Stimulated activated CD8-positive, alpha-beta memory T cell treated with anti-CD3 and anti-CD28 coated beads, Interleukin-15, amount 100 ng/mL, for 4 hours (primary cell): ENCODE data around the gene PAX5.

Experiments used
- DNase-seq, 2 donors: peaks; one replicate each; pipeline ENCODE4 v3.0.0-alpha.2; 2020; ENCODE audit warnings: low read depth in 2 of 2

The PAX5 gene

DNA sequence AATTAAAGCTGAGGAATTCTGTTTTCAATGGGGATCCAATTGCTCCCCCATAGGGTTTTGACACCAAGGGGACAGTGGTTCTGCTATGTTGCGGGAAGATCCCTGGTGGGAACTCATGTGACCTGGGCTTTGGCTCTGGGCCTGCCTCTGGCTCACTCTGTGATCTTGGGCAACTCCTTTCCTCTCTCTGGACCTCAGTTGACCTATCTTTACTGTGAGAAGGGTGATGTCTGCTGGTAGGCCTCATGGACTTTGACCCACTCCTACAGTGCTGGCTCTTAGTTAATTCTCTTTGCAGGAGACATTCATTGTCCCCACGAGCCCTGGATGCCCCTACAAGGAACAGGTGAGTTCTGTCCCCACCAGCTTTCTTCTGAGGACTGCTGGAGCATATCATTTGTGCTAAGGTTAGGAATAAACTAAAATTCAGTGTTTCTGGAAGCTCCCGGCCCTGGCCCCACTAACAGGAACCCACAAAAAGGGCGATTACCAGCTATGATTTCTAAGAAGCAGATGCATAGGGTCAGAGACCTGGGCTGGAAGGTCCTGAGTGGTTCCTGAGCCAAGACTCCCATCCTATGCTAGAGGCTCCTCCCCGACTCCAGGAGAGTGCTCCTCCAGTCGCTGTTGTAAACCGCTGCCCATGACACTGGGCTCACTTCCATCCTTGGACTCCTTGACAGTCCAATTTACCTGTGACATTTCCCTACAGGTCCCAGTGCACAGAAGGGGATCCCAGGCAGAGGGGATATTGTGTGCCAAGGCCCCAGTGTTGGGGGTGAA, 218.3 kb downstream of the PAX5 start:
- DNase-seq = no peak

GRCh38 chr9:36815023-36815422, 219.0 kb downstream of the PAX5 start:
- no peak for DNase-seq

- no peak for DNase-seq
These were observed 220.9 kb downstream of the PAX5 start for GRCh38 chr9:36813154-36813553.

- no peak for DNase-seq
These were observed 221.5 kb downstream of the PAX5 start for GRCh38 chr9:36812556-36812955.

- no peak for DNase-seq
These were observed 225.8 kb downstream of the PAX5 start for GRCh38 chr9:36808251-36808650.

- DNase-seq = no peak
These were observed 230.1 kb downstream of the PAX5 start for GRCh38 chr9:36803961-36804360.

DNA sequence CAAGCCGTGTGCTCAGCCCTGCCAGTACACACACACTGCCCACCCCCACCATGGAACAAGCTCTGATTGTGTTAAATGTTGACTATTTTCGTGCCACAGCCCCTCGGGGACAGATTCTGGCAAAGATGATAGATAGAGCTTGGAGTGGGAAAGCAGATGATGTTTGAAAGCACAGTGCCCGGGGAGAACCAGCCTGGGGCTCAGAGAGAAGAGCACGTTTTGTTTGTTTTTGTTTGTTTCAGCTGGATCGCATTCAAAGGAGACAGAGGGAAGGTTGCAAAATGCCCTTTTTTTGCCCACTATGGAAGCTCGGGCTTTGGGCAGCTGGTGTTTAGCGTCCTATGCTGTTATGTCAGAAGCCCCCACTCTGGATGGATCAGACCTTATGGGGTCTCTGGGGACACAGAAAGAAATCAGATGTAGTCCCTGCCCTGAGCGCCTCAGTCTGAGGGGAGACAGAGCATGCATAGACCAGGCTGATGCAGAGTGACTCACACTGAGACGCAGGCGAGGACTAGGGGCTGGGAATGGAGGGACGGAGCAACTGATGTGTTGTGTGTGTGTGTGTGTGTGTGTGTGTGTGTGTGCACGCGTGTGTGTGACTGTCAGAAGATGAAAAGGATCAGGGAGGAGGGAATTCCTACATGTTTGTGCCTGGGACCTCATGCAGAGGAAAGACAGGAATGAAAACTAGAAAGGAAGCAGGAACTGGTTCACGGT, 231.7 kb downstream of the PAX5 start:
- no peak for DNase-seq

- DNase-seq = no peak
These were observed 233.6 kb downstream of the PAX5 start for GRCh38 chr9:36800455-36800854.

DNA sequence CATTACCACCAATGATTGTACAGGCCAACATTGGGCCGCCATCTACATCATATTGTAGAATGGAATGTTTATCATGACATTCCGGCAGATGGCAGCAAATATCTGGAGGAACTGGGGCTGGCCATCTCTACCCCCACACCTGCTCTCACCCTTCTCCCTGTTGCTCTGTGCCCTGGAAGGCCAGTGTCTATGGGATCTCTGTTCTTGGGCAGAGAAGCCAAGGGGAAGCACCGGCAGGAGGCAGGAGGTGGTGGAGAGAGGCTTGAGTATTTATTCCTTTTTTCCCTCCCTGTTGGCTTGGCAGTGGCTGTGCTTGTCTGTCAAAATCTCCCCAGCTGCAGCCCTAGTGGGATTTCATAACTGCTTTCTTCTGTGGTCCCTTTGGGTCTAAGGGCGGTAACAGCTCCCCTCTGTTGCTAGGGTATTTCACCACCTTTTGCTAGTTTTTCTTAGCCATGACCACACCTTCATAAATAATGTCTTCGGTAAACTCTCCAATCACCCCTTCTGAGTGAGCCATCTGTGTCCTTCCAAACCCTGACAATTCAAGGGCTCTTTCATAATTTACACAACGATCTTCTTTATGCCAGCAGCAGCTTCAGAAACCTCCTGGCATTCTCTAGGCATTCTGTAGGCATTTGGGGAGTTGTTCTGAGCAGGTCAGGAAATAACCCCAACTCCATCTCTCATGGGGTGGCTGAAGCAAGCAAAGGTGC, 235.6 kb downstream of the PAX5 start:
- no peak for DNase-seq

DNA sequence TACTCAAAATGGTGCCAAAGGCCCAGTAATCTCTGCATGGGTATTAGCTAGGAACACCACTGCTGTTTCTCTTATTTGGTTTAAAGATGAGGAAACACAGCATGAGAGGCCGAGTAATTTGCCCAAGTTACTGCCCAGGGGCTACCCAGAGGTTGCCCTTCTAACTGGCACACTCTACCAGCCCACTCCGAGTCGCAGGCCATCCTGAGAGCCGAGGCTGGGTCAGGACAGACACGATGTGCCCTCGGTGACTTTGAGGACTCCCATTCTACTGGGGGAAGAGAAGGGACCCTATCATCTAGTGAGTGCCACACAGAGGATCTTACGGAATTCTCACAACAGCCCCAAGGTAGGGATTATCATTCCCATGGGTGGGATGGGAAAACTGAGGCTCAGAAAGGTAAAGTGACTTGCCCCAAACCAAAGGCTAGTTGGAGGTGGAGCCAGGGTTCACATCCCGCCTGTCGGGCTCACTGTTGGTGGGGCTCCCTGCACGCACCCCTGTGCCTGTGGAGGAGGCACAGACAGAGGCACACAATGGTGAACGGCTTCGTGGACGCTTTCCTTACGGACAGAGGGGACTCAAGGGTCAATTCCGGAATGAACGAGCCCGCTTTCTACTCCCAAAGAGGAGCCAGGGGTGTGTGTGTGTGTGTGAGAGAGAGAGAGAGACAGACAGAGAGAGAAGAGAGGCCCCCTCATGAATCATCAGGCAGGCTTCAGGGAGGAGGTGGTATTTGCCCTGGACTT, 236.4 kb downstream of the PAX5 start:
- no peak for DNase-seq

DNA sequence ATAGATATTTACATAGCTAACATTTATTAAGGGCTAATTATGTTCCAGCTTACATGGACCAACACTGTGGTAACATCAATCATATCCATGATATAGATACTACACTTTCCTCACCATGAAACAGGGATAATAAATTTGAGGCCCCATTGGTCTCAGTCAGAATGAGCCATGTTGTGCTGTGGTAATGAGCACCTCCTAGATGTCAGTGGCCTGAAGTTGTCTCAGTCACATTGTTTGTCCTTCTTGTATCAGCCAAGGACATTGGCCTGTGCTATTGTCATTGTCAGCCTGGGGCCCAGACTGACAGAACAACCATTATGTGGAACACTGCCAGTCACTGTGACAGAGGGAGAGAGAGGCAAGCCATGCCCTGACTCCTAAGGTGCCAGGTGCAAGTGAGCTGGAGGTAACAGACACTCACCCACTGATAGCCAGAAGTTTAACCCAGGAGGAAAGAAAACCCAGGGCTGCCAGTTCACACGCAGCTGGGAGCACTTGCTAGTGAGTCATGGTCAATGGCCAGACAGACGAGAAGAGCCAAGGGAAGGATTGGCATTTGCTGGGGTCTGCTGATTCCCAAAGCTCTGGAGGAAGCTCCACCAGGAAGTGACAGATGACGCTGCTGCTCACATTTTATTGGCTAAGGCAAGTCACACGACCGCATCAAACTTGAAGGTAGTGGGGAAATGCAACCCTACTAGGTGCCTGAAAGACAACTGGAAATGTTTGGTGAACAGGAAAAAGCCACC, 237.2 kb downstream of the PAX5 start:
- DNase-seq = no peak

DNA sequence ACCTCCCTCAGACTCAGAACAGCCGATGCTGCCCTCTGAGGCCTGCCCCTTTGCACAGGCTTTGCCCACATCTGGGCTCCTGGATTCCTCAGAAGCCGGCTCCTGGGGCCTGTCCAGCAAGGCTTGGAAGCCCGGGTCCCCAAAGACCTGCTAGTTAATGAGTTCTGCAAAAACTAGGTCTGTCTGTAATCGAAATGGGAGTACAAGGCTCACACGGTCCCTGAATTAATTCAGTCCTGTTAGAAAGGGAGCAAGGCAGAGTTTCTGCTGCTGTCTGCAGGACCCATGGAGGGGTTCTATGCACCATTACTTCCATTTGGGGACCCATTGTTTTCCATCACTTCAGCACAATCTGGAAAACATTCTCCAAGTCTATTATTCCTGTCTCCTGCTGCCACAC, 239.6 kb downstream of the PAX5 start:
- no peak for DNase-seq

DNA sequence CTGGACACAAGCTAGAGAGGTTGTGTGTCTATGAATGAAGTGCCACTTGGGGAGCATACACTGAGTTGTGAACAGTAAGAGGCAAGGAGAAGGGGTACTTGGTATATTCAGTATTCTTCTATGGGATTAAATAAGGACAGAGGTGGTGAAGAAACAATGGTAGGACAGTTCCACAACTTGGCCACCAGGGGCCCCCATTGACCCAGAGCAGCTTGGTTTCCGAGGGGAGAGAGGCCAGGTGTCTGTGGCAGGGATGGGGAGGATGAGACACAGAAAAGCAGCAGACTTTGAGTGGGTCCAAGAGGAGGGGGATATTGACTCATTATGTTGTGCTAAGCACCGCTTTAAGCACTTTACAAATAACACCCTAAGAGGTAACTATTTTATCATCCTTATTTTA, 240.8 kb downstream of the PAX5 start:
- no peak for DNase-seq

DNA sequence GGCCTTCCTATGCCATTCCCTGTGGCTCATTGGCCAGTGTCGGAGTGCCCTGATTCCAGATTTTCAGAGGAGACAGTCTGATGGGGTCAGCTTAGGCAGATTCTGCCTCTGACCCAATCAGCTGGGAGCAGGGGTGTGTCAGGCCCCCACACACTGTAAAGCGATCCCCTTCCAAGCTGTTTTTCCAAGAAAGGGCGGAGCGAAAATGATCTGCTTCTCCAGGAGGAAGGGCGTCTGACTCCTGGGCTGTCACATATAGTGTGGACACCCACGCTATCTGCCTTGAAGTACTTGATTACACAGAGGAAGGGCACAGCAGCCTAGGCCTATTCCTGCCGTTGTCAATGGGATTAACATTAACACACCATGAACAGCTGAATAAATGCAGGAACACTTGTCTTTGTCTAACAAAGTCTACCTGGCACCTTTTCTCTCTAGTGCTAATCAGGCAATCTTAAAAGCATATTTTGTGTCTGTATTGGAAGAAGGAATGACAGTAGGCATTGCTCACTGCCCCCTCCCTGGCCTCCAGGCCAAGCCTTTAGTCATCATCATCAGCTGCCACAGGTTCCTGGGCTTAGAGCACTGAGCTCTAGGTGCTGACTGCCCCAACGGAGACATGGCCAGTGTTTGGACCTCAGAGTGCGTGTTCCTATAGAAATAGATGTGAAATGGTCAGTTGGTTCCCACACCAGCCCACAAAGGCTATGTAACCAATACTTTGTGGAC, 242.7 kb downstream of the PAX5 start:
- DNase-seq = no peak

DNA sequence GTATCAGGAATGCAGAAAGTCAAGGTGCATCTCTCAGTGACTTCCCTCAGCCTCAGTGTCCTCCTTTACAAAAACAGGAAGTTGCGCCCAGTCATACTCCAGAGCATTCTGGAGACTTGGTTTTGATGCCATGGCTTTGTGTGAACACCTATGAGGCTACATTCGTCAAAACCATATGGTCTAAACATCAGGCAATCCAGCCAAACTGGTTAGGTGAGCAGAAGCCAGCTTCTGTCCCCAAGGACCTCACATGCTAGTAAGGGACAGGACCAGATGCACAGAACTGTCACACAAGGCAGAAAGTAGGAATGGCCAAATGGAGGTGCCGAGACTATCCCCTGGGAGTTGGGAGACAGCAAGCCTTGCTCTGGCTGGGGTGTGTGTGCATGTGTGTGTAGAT, 244.2 kb downstream of the PAX5 start:
- no peak for DNase-seq

GRCh38 chr9:36788534-36788933, 245.5 kb downstream of the PAX5 start:
- DNase-seq = no peak

GRCh38 chr9:36787709-36788108, 246.4 kb downstream of the PAX5 start:
- DNase-seq = no peak
